AML-193 (cell line): ENCODE results near the gene LGALS9.
"Not testable (repeated sequence)": the region's sequence is repeated elsewhere in the genome, so short reads cannot be mapped to it uniquely, and the experiment has no call there.

Experiments used
- DNase-seq, 2 experiments: peaks; one replicate each; lab custom pipeline; 2025; lab: John Stamatoyannopoulos, UW

Gene LGALS9

GRCh38 chr17:27631897-27632725, 1.1 kb downstream of the LGALS9 start:
- peak in 1 of 2 experiments; percentile 22 for DNase-seq

GRCh38 chr17:27632766-27633165, 1.8 kb downstream of the LGALS9 start:
- DNase-seq, result peak; percentile 43 to 44

- DNase-seq, result no peak
Measured at GRCh38 chr17:27633312-27634025, 2.5 kb downstream of the LGALS9 start.

- DNase-seq, result no peak
Measured at GRCh38 chr17:27634026-27634335, 3.0 kb downstream of the LGALS9 start.

- no peak for DNase-seq
Measured at GRCh38 chr17:27634776-27635175, 3.8 kb downstream of the LGALS9 start.

- DNase-seq, result peak; percentile 90 to 91
Measured at GRCh38 chr17:27635275-27635823, 4.4 kb downstream of the LGALS9 start.

GRCh38 chr17:27636005-27636520, 5.1 kb downstream of the LGALS9 start:
- not testable (repeated sequence) for DNase-seq

GRCh38 chr17:27637818-27638217, 6.8 kb downstream of the LGALS9 start:
- not testable (repeated sequence) for DNase-seq

- DNase-seq, result not testable (repeated sequence)
Measured at GRCh38 chr17:27638415-27638914, 7.5 kb downstream of the LGALS9 start.

- no peak for DNase-seq
Measured at GRCh38 chr17:27640790-27641189, 9.8 kb downstream of the LGALS9 start.

- no peak for DNase-seq
Measured at GRCh38 chr17:27644586-27644985, 13.6 kb downstream of the LGALS9 start.

GRCh38 chr17:27645621-27646020, 14.6 kb downstream of the LGALS9 start:
- not testable (repeated sequence) for DNase-seq

- no peak for DNase-seq
Measured at GRCh38 chr17:27646232-27646631, 15.2 kb downstream of the LGALS9 start.

- DNase-seq, result no peak
Measured at GRCh38 chr17:27647765-27648164, 16.8 kb downstream of the LGALS9 start.

- DNase-seq, result not testable (repeated sequence)
Measured at GRCh38 chr17:27649111-27649571, 18.2 kb downstream of the LGALS9 start.

- DNase-seq, result no peak
Measured at GRCh38 chr17:27649929-27650328, 18.9 kb downstream of the LGALS9 start.

GRCh38 chr17:27650836-27651235, 19.8 kb downstream of the LGALS9 start:
- no peak for DNase-seq

- DNase-seq, result peak; percentile 40 to 45
Measured at GRCh38 chr17:27651411-27652345, 20.7 kb downstream of the LGALS9 start.

- not testable (repeated sequence) for DNase-seq
Measured at GRCh38 chr17:27653449-27653971, 22.5 kb downstream of the LGALS9 start.

- no peak for DNase-seq
Measured at GRCh38 chr17:27654136-27654535, 23.1 kb downstream of the LGALS9 start.
